Islet precursor cell (in vitro differentiated cells): ENCODE results near the gene ZNF644.
A peak's percentile ranks its signal among the peaks of the same experiment; 100 is the strongest.
"Not testable (repeated sequence)": the region's sequence is repeated elsewhere in the genome, so short reads cannot be mapped to it uniquely, and the experiment has no call there.

Experiments used
- DNase-seq: peaks from one replicate; pipeline ENCODE4 v3.0.0-alpha.2; 2018

ZNF644 gene

DNA sequence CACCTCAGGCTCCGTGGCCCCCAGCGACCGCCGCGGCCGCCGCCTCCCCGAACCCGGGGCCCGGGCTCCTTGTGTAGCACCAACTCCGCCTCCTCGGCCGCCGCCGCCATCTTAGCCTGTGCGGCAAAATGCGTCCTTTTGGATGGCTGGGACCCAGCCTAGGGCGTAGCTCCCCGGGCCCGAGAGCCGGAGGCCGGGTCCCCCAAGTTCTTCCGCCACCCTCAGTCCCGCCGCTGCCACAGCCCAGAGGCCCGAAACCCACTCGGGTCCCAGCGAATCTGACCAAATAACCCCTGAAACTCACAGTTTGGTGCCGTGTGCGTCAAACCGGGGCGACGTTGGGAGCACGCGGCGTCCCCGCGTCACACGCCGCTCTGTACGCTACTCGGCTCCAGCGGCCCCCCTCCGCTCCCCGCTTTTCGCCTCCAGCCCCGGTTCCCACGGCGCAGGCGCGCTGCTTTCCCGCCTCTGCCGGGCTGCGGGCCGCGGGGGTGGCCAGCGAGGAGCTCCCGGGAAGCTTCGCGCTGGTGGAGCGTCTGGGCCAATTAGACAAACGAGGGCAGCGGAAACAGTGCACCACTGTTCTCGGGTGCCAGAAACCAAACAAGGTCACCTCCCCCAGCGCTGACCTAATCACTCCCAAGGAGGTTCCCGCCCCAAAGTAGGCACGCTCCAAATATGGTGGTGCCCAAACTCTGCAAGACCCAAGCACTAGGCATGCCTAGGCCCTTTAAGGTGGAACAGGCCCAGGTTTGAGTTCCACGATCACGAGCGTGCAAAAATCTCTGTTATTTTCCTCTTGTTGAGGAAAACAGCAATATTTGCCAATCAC is at the start of gene ZNF644:
Gene ZNF644, minus strand, starts transcription at position 350 of the 832 bp plus-strand sequence. CDS start 39,682 bp downstream, outside the sequence.
- peak; percentile 98 for DNase-seq

- DNase-seq, result no peak
These were observed 48.5 kb upstream of the ZNF644 start for GRCh38 chr1:91070298-91070697.

DNA sequence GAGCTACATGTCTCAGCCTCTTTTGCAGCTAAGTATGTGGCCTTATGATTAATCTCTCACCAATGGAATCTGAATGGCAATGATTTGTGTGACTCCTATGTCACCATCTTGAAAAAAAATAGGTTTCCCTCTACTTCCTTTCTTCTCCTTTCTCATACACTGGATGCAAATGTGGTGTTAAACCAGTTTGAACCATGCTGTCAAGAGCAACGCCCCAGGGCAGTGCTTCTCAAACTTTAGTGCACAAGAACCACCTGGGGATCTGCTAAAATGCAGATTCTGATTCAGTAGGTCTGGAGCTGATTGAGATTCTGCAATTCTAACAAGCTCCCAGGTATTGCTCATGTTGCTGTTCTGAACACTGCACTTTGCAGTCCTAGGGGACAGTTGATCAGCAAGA is 44.7 kb upstream of the ZNF644 start:
- no peak for DNase-seq

- DNase-seq, result no peak
These were observed 43.5 kb upstream of the ZNF644 start for GRCh38 chr1:91065337-91065736.

- not testable (repeated sequence) for DNase-seq
These were observed 41.6 kb upstream of the ZNF644 start for GRCh38 chr1:91063403-91063802.

- no peak for DNase-seq
These were observed 37.3 kb upstream of the ZNF644 start for GRCh38 chr1:91059157-91059556.

DNA sequence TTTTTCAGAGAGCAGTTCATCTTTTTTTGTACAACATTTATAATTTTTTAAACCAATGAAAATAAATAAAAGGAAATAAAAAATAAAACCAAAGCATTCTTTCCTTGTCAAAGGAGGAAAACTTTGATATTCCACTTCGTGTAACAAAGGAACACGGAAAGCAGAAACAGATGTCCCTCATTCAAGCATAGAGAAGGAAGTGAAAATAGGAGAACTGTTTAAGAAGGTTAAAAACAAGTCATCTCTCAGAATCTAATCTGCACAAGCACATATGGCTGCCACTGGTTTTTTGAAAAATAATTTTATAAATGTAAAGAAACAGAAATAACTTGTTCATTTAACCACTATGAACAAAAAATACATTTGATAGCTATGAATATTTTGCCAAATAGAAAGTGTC is 35.9 kb upstream of the ZNF644 start:
- DNase-seq, result no peak

DNA sequence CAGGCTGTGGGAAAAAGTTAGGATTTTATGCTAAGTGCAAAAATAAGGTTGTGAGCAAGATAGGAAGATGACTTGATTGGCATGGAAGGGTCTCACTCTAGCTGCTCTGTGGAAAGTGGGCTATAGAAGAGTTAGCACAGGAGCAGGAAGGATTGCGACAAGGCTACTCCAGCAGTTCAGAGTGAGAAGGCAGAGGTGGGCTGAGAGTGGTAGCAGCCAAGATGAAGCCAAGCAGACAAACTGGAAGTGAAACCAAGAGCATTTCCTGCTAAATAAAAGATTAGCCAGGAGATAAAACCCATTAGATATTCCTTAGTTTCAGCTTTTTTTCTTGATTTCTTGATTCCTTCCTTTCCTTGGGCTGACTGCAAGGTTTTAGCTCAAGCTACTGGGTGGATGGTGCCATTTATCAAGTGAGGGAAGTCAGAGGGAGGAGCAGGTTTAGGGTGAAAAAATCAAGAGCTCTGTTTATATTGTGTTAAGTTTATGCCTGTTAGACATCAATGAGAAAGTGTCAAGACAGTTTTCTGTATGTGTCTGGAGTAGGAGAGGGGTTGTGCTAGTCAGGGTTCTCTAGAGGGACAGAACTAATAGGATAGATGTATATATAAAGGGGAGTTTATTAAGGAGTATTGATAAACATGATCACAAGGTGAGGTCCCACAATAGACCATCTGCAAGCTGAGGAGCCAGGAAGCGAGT is 33.1 kb upstream of the ZNF644 start:
- DNase-seq, result no peak

- no peak for DNase-seq
These were observed 31.8 kb upstream of the ZNF644 start for GRCh38 chr1:91053630-91054029.

GRCh38 chr1:91049551-91049950 is 27.7 kb upstream of the ZNF644 start:
- DNase-seq, result peak; percentile 61

GRCh38 chr1:91046766-91047165 is 24.9 kb upstream of the ZNF644 start:
- DNase-seq, result no peak

- DNase-seq, result no peak
These were observed 23.4 kb upstream of the ZNF644 start for GRCh38 chr1:91045284-91045683.

DNA sequence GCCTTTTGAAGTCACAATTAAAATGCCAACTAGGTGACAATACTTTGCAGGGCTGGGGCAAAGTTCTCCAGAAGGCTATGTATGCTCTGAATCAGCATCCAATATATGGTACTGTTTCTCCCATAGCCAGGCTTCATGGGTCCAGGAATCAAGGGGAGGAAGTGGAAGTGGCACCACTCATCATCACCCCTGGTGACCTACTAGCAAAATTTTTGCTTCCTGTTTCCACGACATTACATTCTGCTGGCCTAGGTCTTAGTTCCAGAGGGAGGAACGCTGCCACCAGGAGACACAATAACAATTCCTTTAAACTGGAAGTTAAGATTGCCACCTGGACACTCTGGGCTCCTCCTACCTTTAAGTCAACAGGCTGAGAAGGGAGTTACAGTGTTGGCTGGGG is 22.9 kb upstream of the ZNF644 start:
- DNase-seq, result not testable (repeated sequence)

- not testable (repeated sequence) for DNase-seq
These were observed 20.5 kb upstream of the ZNF644 start for GRCh38 chr1:91042372-91042771.

DNA sequence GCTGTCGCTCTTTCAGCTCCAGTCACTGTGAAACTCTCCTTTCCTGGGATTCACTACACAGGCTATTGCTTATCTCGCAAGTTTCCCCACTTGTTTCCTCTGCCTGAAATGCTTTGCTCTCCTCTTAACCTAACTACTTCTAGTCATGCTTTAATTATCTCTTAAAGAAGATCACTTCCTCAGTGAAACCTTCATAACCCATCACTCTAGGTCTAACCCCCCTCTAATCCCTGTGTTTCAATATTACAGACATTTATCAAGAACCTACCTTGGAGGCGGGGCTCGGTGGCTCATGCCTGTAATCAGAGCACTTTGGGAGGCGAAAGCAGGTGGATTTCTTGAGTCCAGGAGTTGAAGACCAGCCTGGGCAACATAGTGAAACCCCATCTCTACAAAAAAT is 16.7 kb upstream of the ZNF644 start:
- no peak for DNase-seq

- no peak for DNase-seq
These were observed 15.3 kb upstream of the ZNF644 start for GRCh38 chr1:91036894-91037829.

DNA sequence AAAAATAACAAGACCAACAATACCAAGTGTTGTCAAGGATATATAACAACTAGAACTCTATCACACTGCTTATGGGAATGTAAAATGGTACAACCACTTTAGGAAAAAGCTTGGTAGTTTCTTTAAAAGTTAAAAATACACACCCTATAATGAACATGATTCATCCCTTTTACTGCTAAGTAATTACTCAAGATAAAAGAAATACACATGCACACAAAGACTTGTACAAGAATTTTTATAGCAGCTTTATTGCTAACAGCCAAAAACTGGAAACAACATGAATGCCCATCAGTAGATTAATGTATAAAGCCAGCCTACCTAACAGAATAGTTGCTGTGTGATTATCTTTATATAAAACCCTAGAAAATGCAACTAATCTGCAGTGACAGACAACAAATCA is 10.5 kb upstream of the ZNF644 start:
- DNase-seq, result no peak

- no peak for DNase-seq
These were observed 9.2 kb upstream of the ZNF644 start for GRCh38 chr1:91031081-91031480.

DNA sequence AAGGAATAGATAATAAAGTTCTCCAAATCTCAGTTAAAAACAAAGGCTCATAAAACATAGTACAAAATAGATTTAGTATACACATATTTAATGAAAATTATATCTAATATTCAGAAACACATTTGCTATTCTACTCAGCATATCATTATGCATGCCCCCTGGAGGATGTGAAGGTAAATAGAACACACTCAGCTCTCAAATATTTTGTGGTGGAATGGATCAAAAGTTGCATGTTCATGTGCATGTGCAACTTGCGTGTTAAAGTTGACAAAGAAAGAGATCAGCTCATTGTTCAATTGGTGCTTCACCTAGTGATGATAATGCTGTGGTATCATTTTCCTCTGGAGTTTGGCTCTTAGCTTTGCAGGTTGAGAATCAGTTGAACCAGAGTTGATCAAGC is 4.9 kb upstream of the ZNF644 start:
- no peak for DNase-seq

DNA sequence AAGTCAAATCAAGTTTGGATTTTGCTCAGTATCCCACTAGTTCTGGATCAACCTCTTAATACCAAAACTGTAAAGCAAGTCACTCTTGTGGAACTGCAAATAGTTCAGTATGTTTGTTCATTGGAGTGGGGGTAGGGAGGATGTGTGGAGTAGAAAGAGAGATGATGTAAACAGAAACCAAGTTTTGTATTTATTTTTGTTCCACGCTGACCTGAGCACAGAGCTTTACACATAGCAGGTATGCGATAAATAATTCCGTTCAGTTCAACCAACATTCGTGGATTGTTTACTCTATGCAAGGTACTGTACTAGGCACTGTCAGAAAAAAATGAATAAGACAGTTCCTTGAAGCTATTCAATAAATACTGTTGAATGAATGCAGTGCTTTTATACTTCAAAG is 4.5 kb upstream of the ZNF644 start:
- no peak for DNase-seq

GRCh38 chr1:91024481-91025119 is 2.8 kb upstream of the ZNF644 start:
- no peak for DNase-seq

DNA sequence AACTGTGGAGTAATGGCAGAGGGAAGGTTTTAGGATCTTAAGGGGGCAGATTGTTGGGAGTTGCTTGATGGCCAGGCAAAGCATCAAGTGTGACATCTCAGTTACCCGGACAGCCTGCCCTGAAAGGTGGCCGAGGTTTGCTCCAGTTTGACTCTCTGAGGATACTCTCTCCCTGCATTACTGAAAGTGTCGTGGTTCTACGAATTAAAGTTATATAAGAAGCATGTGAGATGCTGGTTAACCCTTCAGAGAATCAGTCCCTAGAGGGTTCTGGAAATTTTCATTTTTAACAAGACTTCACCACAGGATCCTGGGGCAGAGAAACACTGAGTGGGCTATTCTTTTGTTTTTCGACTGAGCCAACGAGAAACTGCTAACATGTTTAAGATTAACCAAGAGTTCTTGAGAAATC is 689 bp upstream of the ZNF644 start:
- DNase-seq, result no peak
